Hematopoietic multipotent progenitor cell treated with erythropoietin and hydrocortisone succinate and interleukin-3 and kit ligand, for 15 days (in vitro differentiated cells): Measurements from ENCODE around the gene MAN2A2.
A peak's percentile ranks its signal among the peaks of the same experiment; 100 is the strongest.
"Not testable (repeated sequence)": the region's sequence is repeated elsewhere in the genome, so short reads cannot be mapped to it uniquely, and the experiment has no call there.

Experiments
- DNase-seq: peaks from one replicate; pipeline ENCODE4 v3.0.0-alpha.2; 2015; ENCODE audit warnings: low spot score

MAN2A2 gene

DNA sequence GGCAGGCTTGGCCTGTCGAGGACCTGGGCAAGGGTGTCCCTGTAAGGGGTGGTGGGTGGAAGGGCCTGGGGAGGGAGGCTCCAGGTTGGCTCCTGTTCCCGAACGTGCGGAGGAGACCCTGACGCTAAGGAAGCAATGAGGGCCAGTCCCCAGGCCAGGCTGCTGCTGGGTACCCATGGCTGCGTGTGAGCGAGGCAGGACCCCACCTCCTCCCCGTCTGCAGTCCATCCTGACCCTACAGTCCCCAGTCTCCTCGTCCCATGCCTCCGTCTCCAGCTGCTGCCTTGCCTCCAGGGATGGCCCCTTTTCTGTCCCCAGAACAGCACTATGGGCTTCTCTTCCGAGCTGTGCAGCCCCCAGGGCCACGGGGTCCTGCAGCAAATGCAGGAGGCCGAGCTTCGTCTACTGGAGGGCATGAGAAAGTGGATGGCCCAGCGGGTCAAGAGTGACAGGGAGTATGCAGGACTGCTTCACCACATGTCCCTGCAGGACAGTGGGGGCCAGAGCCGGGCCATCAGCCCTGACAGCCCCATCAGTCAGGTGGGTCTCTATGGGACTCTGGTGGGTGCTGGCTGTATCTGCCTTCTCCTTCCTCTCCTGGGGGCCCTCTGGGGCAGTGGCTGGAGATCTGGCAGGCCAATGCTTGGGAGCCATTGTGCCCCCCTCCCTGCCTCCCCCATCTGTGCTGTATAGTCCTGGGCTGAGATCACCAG lies 18.2 kb upstream of the MAN2A2 start:
- DNase-seq, result no peak

DNA sequence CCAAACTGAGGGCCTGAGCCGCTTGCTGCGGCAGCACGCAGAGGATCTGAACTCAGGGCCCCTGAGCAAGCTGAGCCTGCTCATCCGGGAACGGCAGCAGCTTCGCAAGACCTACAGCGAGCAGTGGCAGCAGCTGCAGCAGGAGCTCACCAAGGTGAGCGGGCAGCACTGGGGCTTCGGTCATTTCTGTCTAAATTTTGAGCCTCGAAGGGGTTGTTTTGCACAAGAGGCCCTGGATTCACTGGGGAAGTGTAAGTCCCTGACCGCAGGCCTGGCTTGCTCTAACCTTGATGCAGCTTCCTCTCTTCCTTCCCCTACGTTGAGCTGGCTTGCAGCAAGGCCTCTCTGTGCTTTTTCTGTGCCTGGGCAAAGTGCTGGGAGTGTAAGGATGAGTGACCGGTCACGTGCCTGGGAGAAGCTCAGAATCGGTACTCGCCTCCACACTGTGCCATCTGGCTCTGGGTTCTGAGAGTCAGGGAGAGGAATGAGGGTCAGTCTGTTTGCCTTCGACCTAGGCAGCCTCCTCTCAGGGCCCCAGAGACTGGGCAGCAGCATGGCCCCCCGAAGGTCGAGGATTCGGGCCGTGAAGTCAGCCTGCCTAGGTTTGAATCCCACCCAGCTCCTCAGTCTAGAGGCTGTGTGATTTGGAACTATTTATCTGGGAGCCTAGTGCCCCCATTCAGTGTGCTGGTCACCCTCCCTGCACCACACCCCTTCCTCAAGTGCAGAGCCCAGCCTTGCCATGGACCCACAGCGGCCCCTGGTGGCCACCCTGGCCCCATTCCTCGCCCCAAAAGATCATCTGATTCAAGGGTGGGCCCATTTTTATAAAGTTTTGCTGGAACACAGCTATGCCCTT lies 17.4 kb upstream of the MAN2A2 start:
- DNase-seq, result peak; percentile 80

DNA sequence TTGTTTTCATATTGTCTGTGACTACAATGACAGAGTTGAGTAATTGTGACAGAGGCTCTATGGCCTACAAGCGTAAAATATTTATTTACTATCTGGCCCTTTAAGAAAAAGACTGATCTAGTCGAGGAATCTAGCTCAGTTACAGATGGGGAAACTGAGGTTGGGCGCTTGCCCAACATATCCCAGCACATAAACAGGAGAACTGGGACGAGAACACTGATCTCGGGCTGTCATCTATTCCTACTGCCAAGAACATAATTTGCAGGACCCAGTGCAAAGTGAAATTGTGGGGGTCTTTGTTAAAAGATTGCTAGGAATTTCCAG lies 16.8 kb upstream of the MAN2A2 start:
- DNase-seq, result no peak

DNA sequence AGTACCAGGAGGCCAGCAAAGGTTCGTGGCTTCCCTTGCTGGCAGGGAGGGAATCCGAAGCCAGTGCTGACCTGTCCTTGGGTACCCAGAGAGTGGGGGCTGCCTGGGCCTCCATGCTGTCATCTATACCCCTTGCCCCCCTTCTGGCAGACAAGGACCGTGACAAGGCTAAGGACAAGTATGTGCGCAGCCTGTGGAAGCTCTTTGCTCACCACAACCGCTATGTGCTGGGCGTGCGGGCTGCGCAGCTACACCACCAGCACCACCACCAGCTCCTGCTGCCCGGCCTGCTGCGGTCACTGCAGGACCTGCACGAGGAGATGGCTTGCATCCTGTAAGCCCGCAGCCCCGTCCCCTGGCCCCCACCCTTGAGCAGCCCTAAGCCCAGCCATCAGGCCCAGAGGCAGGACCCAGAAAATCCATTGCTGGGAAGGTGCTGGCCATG lies 16.0 kb upstream of the MAN2A2 start:
- no peak for DNase-seq

DNA sequence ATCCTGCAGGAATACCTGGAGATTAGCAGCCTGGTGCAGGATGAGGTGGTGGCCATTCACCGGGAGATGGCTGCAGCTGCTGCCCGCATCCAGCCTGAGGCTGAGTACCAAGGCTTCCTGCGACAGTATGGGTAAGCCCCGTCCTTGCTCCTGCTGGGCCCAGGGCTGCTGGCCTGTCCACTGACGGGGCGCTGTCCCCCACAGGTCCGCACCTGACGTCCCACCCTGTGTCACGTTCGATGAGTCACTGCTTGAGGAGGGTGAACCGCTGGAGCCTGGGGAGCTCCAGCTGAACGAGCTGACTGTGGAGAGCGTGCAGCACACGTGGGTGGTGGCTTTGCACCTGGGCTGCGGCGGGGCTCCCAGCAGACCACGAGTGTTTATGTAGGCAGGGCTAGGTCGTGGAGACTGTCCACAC lies 13.8 kb upstream of the MAN2A2 start:
- DNase-seq, result no peak

DNA sequence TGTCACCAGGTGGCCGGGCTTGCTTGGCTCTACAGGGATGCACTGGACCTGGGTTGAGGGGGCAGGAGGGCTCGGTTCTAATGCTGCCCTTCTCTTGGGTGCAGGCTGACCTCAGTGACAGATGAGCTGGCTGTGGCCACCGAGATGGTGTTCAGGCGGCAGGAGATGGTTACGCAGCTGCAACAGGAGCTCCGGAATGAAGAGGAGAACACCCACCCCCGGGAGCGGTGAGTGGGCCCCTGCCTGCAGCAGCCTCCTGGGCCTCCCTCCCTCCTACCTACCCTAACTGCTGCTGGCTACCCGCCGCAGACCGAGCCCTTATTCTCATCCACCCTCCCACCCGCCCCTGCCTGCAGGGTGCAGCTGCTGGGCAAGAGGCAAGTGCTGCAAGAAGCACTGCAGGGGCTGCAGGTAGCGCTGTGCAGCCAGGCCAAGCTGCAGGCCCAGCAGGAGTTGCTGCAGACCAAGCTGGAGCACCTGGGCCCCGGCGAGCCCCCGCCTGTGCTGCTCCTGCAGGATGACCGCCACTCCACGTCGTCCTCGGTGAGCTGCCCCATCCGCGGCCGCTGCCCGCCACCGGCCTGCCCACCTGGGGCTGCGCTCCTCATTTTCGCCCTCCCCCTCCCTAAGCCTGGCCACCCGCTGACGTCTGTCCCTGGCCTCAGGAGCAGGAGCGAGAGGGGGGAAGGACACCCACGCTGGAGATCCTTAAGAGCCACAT lies 13.2 kb upstream of the MAN2A2 start:
- no peak for DNase-seq

DNA sequence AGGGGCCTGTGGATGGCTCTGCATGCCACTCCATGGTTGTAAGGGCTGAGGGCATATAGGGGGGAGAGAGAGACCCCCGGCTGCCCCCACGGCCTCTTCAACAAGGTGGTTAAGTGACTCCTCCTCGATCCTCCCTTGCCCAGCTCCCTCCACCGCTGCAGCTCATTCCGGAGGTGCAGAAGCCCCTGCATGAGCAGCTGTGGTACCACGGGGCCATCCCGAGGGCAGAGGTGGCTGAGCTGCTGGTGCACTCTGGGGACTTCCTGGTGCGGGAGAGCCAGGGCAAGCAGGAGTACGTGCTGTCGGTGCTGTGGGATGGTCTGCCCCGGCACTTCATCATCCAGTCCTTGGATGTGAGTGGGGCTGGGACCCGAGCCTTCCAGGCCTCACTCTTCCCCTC lies 12.3 kb upstream of the MAN2A2 start:
- no peak for DNase-seq

DNA sequence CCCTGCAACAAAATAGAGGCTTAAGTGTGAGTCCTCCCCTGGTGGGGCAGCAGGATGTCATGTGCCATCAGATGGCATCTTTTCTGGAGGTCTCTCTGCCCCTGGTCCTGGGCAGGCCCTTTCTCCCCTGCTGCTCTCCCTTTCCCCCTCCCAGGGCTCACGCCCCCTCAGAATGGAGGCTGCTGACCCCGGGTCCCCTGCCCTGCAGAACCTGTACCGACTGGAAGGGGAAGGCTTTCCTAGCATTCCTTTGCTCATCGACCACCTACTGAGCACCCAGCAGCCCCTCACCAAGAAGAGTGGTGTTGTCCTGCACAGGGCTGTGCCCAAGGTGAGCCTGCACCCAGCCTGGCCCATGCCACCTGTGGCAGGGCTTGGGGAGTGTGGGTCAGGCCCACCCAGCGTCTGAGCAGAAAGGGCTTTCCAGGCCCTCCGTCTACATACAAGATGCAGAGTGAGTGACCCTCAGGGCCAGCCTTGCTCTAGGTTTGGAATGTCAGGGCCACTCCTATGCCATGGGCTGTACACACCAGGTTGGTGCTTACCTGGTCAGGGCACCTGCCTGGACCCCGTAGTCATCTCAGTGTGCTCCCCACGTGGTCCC lies 11.7 kb upstream of the MAN2A2 start:
- no peak for DNase-seq

DNA sequence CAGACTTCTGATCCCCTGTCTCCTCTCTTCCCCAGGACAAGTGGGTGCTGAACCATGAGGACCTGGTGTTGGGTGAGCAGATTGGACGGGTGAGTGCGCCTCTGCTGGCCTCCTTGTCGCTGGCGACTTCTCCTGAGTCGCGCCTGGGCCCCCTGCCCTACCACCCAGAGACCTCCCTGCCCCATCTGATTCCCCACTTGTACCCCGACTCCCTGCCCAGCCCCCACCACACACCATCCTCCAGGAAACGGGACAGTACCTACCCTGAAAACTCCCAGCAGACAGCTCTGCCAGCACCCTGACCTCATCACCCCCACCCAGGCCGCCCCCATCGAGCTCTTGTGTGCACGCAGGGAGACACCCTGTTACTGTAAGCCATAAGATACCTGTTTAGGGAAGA lies 11.1 kb upstream of the MAN2A2 start:
- DNase-seq, result no peak

DNA sequence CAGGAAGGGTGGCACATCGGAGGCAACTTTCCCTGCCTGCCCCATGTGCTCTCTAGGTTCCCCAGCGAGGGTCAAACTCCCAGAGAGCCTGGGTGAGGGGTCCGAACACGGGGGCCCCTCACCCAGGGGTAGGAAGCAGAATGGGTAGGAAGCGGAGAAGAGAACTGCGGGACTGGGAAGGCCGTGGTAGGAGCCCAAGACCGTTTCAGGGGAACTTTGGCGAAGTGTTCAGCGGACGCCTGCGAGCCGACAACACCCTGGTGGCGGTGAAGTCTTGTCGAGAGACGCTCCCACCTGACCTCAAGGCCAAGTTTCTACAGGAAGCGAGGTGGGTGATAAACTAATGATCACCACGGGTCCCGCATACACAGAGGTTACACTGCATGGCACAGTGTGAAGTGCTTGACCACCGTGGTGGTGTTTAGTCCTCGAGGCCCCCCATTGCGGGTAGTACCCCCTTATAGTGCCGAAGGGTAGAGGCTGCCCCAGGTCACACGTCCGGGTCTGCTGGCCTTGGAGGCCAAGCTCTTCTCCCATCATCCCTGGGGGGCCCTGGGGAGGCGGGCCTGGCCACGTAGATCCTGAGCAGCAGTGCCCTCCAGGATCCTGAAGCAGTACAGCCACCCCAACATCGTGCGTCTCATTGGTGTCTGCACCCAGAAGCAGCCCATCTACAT lies 10.5 kb upstream of the MAN2A2 start:
- DNase-seq, result no peak

DNA sequence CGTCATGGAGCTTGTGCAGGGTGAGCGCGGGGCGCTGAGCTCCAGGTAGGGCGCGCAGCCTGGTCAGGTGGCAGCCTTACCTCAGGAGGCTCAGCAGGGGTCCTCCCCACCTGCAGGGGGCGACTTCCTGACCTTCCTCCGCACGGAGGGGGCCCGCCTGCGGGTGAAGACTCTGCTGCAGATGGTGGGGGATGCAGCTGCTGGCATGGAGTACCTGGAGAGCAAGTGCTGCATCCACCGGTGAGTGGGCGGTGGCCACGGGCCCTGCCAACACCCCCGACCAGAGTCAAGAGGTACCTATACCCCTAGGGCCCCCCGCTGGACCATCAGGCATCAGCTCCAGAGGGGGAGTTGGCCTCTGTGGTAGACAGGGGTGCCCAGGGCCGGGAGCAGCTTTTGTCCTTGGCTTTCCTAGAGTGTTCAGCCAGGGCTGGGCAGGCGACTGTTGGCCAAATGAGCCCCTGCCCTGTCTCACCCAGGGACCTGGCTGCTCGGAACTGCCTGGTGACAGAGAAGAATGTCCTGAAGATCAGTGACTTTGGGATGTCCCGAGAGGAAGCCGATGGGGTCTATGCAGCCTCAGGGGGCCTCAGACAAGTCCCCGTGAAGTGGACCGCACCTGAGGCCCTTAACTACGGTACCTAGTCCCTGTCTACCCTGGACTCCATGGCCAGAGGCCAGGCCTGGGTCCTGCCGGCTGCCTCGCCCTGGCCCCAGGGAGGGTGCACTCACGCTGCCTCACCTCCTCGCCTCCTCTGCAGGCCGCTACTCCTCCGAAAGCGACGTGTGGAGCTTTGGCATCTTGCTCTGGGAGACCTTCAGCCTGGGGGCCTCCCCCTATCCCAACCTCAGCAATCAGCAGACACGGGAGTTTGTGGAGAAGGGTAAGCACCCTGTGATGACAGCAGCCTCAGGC lies 9.7 kb upstream of the MAN2A2 start:
- no peak for DNase-seq

DNA sequence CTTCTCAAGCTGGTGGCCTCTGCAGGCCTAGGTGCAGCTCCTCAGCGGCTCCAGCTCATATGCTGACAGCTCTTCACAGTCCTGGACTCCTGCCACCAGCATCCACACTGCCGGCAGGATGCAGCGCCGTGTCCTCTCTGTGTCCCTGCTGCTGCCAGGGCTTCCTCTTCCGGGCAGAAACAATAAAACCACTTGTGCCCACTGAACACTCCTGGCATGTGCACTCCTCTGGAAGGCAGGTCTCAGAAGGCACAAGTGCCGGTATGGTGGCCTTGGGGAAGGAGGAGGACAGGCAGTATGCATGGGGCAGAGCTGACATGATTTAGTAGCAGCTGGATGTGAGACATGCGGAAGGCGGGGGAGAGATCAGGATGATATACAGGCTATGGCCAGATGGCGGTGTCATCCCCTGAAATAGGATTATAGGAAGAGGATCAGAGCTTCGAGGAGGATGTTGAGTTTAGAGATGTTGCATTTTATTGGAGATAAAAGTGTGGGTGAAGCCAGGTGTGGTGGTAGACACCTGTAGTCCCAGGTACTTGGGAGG lies 7.5 kb upstream of the MAN2A2 start:
- DNase-seq, result peak; percentile 44

DNA sequence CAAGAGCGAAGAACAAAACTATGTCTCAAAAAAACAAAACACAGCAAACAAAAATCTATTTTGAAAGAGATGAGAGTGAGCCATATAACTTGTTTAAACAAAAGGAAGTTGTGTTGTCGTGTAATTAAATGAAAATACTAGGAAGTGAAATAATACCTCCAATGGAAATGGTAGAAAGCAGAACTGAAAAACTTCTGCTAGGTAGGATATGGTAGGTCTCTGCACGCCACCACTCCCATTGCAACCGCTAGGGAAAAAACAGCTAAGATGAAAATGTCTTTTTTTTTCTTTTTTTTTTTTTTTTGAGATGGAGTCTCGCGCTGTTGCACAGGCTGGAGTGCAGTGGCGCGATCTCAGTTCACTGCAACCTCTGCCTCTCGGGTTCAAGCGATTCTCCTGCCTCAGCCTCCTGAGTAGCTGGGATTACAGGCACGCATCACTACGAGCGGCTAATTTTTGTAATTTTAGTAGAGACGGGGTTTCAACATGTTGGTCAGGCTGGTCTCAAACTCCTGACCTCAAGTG lies 5.9 kb upstream of the MAN2A2 start:
- not testable (repeated sequence) for DNase-seq

DNA sequence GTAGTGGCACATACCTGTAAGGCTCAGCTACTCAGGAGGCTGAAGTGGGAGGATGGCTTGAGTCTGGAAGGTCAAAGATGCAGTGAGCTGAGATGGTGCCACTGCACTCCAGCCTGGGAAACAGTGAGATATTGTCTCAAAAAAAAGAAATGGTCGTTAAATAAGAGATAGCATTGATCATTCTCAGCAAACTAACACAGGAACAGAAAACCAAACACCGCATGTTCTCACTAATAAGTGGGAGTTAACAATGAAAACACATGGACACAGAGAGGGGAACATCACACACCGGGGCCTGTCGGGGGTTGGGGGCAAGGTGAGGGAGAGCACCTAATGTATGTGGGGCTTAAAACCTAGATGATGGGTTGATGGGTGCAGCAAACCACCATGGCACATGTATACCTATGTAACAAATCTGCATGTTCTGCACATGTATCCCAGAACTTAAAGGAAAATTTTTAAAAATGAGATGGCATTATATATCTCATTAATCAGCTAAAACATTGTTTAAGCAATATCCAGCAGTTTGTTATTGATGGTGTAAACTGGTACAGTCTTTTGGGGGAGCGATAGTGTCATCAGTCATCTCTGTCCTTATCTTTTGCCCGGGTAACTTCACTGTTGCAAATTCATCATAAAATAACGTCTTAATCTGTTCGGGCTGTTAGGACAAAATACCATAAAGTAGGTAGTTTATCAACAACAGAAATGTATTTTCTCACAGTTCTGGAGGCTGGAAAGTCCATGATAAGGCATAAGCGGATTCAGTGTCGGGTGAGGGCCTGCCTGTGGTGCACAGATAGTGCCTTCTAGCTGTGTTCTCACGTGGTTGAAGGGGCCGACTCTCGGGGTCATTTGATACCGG lies 1.7 kb upstream of the MAN2A2 start:
- peak; percentile 97 for DNase-seq

DNA sequence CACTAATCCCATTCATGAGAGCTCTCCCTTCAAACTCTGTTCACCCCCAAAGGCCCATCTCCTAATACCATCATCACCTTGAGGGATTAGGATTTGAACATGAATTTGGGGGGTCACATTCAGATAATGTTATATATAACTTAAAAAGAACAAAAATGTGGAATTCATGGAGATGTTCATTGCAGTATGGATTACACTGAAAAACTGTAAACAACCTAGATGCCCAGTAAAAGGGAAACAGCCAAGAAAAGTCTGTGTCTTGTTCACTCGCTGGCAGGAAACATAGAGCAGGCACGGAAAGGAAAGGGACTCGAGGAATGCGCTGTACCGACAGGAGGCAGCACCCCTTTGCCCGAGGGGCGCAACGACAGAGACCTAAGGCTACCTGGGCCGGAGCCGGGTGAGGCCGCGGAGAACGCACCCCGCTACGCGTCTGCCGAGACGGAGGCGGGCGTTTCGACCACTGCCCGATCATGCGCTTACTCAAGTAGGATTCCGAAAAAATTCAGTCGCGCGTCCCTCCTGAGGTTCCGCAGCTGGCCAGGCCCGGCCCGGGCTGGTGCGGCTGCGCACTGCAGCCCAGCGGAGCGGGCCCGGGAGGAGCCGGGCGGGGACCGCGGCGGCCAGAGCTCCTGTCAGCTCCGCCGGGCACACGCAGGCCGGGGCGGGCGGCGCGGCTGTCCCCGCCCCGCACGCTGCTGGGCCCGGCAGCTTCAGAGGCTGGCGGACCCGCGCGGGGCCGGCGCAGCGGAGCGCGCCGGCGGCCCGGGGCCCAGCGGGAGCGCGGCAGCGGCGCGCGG lies 862 bp upstream of the MAN2A2 start:
- peak; percentile 78 for DNase-seq

DNA sequence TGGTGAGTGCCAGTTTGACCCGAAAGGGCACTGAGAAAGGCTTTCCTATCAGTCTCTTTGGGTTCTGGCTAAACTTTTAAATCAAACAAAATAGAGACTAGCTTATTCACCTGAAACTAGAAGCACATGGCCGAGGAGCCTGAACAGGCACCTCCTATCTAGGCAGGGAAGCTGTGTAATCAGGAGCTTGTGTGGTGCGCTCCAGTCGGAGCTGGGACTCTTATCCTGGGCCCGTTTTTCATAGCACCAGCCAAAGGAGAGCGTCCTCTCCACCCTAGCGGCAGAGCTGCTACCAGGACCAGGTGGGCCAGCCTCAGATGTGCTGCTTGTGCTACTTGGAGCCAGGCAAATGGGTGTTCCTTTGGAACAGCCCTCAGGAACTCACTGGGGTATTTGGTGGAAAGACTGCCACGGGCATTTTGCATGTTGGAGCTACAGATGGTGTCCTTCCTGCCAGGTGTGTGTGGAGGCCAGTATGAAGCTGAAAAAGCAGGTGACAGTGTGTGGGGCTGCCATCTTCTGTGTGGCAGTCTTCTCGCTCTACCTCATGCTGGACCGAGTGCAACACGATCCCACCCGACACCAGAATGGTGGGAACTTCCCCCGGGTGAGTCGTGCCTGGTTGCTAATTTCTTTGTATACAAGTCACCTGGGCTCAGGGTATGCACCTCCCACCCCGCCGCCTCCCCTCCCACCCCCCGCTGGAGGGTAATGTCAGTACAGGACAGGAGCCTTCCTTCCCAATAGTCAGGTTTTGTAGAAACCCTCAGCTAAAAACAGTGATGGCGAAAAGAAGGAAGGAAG lies 833 bp downstream of the MAN2A2 start:
- peak; percentile 80 for DNase-seq

DNA sequence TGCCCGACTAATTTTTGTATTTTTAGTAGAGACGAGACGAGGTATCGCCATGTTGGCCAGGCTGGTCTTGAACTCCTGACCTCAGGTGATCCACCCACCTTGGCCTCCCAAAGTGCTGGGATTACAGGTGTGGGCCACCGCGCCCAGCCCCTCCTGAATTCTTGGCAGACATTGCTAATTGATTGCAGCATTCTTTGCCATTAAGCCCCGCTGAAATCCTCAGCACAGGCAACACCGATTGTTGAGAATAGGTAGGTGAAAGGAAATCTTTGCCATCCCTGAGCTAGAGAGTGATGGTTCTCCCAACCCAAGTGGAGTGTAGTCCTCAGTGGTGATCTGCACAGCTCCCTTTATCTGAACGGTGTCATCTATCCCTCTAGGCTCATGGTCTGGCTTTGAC lies 1.6 kb downstream of the MAN2A2 start:
- no peak for DNase-seq
